Ascending aorta (tissue), 2 donors: ENCODE data around the gene TMEM132D. TPM values are rescaled to one million over a fixed set of nuclear protein-coding genes. Genes with fewer than 3 reads are reported as not detected.

Source experiments
- DNase-seq, 2 donors: peaks; one replicate each; pipeline ENCODE4 v3.0.0-alpha.2; 2019; ENCODE audit warnings: low spot score in 2 of 2
- H3K27ac ChIP-seq, 2 donors: fragments of 200-600 bp; sonication (generic); one replicate each; pipeline ENCODE4 v1.5.1; 2016 to 2017; ENCODE audit warnings: mild to moderate bottlenecking in 1 of 2
- H3K27me3 ChIP-seq: fragments of 200-600 bp; sonication (generic); one replicate; pipeline ENCODE4 v1.5.1; 2017
- H3K36me3 ChIP-seq, 2 donors: fragments of 200-600 bp; sonication (generic); one replicate each; pipeline ENCODE4 v1.5.1; 2016
- H3K4me1 ChIP-seq, 2 donors: fragments of 200-600 bp; sonication (generic); one replicate each; pipeline ENCODE4 v1.5.1; 2016 to 2017; ENCODE audit warnings: mild to moderate bottlenecking in 1 of 2
- H3K4me3 ChIP-seq, 2 donors: fragments of 200-600 bp; sonication (generic); one replicate each; pipeline ENCODE4 v1.5.1; 2016 to 2017; ENCODE audit warnings: mild to moderate bottlenecking in 1 of 2
- H3K9me3 ChIP-seq, 2 donors: fragments of 200-600 bp; sonication (generic); one replicate each; pipeline ENCODE4 v1.5.1; 2016
- intact Hi-C: fragments of 100-400 bp; cut with DNase I; formaldehyde crosslinking; loops from one replicate; pipeline ENCODE4 v1.15.1; 2023
- total RNA-seq: library from RNA; depleted of rRNA; stranded (reverse); fragments of >200 nt; gene quantifications from one replicate; pipeline ENCODE4 v1.1.0, GENCODE V29; 2016
- TF ChIP-seq, protein P1 (sequence below), 3 experiments: fragments of 200-600 bp in 2 of 3; fragments of 450-650 bp in 1 of 3; sonication (generic) in 2 of 3; IDR thresholded peaks; one replicate each; pipeline ENCODE4 v1.5.1; 2016 to 2019; ENCODE audit warnings: antibody characterized with exemption in 3 of 3, mild to moderate bottlenecking in 1 of 3, moderate library complexity in 1 of 3

The TMEM132D gene
- total RNA-seq, 1 donor from 2014 or later = not detected

DNA sequence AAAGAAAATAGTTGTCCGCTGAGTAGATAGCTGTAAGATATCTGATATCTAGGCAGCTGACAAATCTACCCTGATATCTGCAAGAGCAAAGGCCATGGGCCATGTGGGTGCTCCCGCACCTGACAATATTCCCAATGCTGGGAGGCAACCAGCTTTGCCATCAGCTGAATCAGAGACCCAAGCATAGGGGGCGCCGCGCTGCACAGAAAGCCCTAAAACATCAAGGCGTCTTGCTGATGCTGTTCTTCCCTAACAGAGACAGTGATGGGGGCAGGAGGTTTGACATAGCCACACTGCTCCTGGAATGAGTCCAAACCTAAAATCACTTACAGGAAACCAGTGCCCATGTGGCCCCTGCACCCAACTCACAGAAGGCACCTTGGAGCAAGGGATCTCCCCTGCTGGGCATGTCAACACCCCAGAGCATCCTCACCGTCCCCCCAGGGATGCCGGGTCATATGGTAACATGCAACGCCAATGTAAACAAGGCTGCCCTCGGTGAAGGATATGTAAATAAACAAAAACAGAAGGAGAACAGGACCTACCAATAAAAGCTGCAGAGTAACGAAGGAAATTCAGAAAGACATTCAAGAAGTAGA is 199.5 kb downstream of the TMEM132D start:
- DNase-seq = no peak
- TF ChIP-seq, protein P1, sequence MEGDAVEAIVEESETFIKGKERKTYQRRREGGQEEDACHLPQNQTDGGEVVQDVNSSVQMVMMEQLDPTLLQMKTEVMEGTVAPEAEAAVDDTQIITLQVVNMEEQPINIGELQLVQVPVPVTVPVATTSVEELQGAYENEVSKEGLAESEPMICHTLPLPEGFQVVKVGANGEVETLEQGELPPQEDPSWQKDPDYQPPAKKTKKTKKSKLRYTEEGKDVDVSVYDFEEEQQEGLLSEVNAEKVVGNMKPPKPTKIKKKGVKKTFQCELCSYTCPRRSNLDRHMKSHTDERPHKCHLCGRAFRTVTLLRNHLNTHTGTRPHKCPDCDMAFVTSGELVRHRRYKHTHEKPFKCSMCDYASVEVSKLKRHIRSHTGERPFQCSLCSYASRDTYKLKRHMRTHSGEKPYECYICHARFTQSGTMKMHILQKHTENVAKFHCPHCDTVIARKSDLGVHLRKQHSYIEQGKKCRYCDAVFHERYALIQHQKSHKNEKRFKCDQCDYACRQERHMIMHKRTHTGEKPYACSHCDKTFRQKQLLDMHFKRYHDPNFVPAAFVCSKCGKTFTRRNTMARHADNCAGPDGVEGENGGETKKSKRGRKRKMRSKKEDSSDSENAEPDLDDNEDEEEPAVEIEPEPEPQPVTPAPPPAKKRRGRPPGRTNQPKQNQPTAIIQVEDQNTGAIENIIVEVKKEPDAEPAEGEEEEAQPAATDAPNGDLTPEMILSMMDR (IDR thresholded peaks at IDR 0.05) = no peak
- no peaks in the 10 kb centered on the region for H3K27me3 ChIP-seq
- intact Hi-C loops = no loop called here
- H3K4me3 ChIP-seq = no peak overlapping the region
- H3K9me3 ChIP-seq = peaks cover 0 to 11% of the 10 kb centered on the region in 2 donors
- no peaks in the 10 kb centered on the region for H3K4me1 ChIP-seq
- H3K27ac ChIP-seq = no peak overlapping the region
- H3K36me3 ChIP-seq = no peaks in the 10 kb centered on the region

DNA sequence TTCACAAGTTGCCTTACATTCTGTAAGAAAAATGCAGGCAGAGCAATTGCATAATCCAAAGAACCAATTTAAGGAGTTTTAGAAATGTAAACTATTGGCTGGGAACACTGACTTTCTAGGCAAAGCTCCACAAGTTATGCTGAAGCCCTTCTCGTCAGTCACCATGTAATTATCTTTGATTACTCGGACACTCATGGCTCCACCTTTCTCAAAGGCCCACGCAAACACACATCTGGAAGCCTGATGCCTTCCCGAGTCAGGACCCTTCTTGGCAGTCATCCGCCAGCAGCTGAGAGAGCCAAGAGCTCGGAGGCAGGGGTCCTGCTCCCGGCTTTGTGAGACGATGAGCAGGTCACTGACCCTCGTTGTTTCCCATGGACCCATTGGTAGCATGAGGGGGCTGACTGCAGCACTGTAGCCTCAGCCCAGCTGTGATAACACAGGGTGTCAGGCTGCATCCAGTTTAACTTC is 202.2 kb downstream of the TMEM132D start:
- intact Hi-C loops = no loop called here
- no peaks in the 10 kb centered on the region for H3K27me3 ChIP-seq
- peaks cover 0 to 2% of the 10 kb centered on the region in 2 donors for H3K9me3 ChIP-seq
- no peak overlapping the region for H3K27ac ChIP-seq
- no peaks in the 10 kb centered on the region for H3K4me1 ChIP-seq
- H3K36me3 ChIP-seq = no peaks in the 10 kb centered on the region
- TF ChIP-seq, protein P1 (IDR thresholded peaks at IDR 0.05) = no peak
- DNase-seq = no peak
- no peak overlapping the region for H3K4me3 ChIP-seq

DNA sequence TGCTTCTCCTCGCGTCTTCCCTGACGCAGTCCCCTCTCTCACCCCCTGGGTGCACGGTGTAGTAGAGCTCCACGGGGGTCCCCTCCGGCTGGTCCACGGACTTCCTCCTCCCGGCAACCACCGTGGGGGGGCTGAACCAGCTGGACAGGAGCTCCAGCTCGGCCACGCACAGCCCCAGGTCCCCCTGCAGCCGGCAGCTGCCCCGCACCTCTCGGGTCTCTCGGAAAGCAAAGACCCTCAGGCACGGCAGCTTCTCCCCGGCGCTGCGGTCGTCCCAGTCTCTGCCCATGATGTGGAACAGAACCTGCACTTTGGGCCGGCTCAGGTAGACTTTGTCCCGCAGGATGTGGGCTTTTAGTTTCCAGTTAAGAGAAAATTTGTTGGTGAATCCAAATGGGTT is 203.8 kb downstream of the TMEM132D start:
- TF ChIP-seq, protein P1 (IDR thresholded peaks at IDR 0.05) = no peak
- no peak for DNase-seq
- no peaks in the 10 kb centered on the region for H3K9me3 ChIP-seq
- H3K27ac ChIP-seq = no peak overlapping the region
- no peak overlapping the region for H3K4me3 ChIP-seq
- H3K36me3 ChIP-seq = no peaks in the 10 kb centered on the region
- intact Hi-C loops = no loop called here
- no peaks in the 10 kb centered on the region for H3K27me3 ChIP-seq
- H3K4me1 ChIP-seq = no peaks in the 10 kb centered on the region

DNA sequence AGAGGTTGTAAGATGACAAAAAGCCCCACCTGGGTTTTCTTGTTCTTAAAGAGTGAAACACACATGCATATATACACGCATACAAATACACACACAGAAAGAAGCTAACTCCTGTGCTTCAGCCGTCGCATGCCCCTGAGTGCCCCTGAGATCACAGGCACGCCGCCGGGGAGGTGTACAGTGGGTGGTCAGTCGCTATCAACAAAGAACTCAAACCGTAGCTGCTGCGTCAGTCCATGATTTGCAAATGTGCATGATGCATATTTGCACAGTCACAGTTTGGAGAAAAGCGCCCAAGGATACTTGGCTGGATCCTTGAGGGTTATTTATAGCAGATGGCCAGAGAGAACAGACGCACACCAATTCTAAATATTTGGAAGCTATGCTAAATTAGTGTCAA is 206.9 kb downstream of the TMEM132D start:
- Histone ChIP-seq H3K9me3 (no peaks in the 10 kb centered on the region), H3K27me3 (no peaks in the 10 kb centered on the region), H3K36me3 (no peaks in the 10 kb centered on the region), H3K4me1 (no peaks in the 10 kb centered on the region), H3K27ac (no peak overlapping the region), H3K4me3 (no peak overlapping the region)
- TF ChIP-seq, protein P1 (IDR thresholded peaks at IDR 0.05) = no peak
- intact Hi-C loops = no loop called here
- no peak for DNase-seq

GRCh38 chr12:129696405-129696804 is 207.4 kb downstream of the TMEM132D start:
- Histone ChIP-seq H3K27me3 (no peaks in the 10 kb centered on the region), H3K4me3 (no peak overlapping the region), H3K36me3 (no peaks in the 10 kb centered on the region), H3K4me1 (no peaks in the 10 kb centered on the region), H3K27ac (no peak overlapping the region), H3K9me3 (no peaks in the 10 kb centered on the region)
- TF ChIP-seq, protein P1 (IDR thresholded peaks at IDR 0.05) = no peak
- intact Hi-C loops = no loop called here
- no peak for DNase-seq

GRCh38 chr12:129693731-129694130 is 210.1 kb downstream of the TMEM132D start:
- TF ChIP-seq, protein P1 (IDR thresholded peaks at IDR 0.05) = no peak
- no peaks in the 10 kb centered on the region for H3K4me1 ChIP-seq
- H3K36me3 ChIP-seq = no peaks in the 10 kb centered on the region
- H3K4me3 ChIP-seq = no peak overlapping the region
- H3K27me3 ChIP-seq = no peaks in the 10 kb centered on the region
- DNase-seq = no peak
- intact Hi-C loops = no loop called here
- no peaks in the 10 kb centered on the region for H3K9me3 ChIP-seq
- H3K27ac ChIP-seq = no peak overlapping the region
